Right lobe of liver (tissue), 6 donors: ENCODE measurements around the gene SBF2. TPM values are rescaled to one million over a fixed set of nuclear protein-coding genes. Genes with fewer than 3 reads are reported as not detected.

Experiments used
- ATAC-seq, 4 donors: fragments of 200-7000 bp; cut with Tn5 transposase; one replicate each; pipeline ENCODE4 v1.9.1; 2020; ENCODE audit warnings: mild to moderate bottlenecking in 4 of 4, moderate library complexity in 4 of 4
- DNase-seq, 3 donors: peaks; one replicate each; pipeline ENCODE4 v3.0.0-alpha.2; 2020
- H3K27ac ChIP-seq, 3 donors: fragments of 200-600 bp; one replicate each; pipeline ENCODE4 v1.8.0; 2022
- H3K27me3 ChIP-seq, 2 donors: fragments of 200-600 bp; one replicate each; pipeline ENCODE4 v1.8.0; 2022
- H3K36me3 ChIP-seq, 4 donors: fragments of 200-600 bp; sonication (generic) in 1 of 4; one replicate each; pipeline versions ENCODE4 v1.5.1 to v1.8.0; 2017 to 2022; ENCODE audit warnings: control low read depth in 1 of 4
- H3K4me1 ChIP-seq, 4 donors: fragments of 200-600 bp; sonication (generic) in 1 of 4; one replicate each; pipeline versions ENCODE4 v1.5.1 to v1.8.0; 2017 to 2022; ENCODE audit warnings: control low read depth in 1 of 4
- H3K4me3 ChIP-seq, 3 donors: fragments of 200-600 bp; one replicate each; pipeline ENCODE4 v1.8.0; 2022
- H3K9me3 ChIP-seq, 4 donors: fragments of 200-600 bp; sonication (generic) in 1 of 4; one replicate each; pipeline versions ENCODE4 v1.5.1 to v1.8.0; 2017 to 2022; ENCODE audit warnings: control low read depth in 1 of 4
- CTCF ChIP-seq, 4 donors: fragments of 200-600 bp in 3 of 4; fragments of 450-650 bp in 1 of 4; IDR thresholded peaks; one replicate each; pipeline versions ENCODE4 v1.5.1 to v1.8.0; 2016 to 2022; ENCODE audit warnings: antibody characterized with exemption in 4 of 4, mild to moderate bottlenecking in 2 of 4
- POLR2A ChIP-seq: fragments of 450-650 bp; IDR thresholded peaks from one replicate; pipeline ENCODE4 v1.6.1; 2017; ENCODE audit warnings: antibody characterized with exemption, mild to moderate bottlenecking
- WGBS: methylation state at CpG from one replicate; pipeline ENCODE4 v1.1.6; 2018; ENCODE audit warnings: low coverage, low lambda C conversion rate; ENCODE audit not compliant: insufficient coverage; ENCODE audit errors: missing lambda C conversion rate; 5-methylcytosine and 5-hydroxymethylcytosine counted together
- intact Hi-C, 2 donors: fragments of 100-400 bp; cut with DNase I; formaldehyde crosslinking; loops; one replicate each; pipeline versions ENCODE4 v1.11.2 to v1.14.1; 2022
- total RNA-seq, 6 experiments: library from RNA; depleted of rRNA in 2 of 6; stranded (reverse); fragments of >200 nt in 2 of 6; fragmentation: NEBNext Ultra II Directional in 3 of 6; extraction: Animal tissue kit (Norgen Biotek cat#: 25700) in 3 of 6; gene quantifications; one replicate each; pipeline versions ENCODE4 v1.1.0 to v1.2.4, GENCODE V29; 2016 to 2023
- donor health status: DM: no; HTN: yes; CAD: no.
- donor health status: DM: no; HTN: no; CAD: no.
- donor health status: DM: no; HTN: no; CAD: no.
- donor health status: DM: no; HTN: yes; CAD: no.
- donor health status: DM: no; HTN: yes; CAD: no.

SBF2 gene
- total RNA-seq, 6 experiments from 2014 or later: 13.7 to 28.4 (median 21.3) TPM

- ATAC-seq (no peak), DNase-seq (no peak)
- Histone ChIP-seq H3K4me3 (no peak overlapping the region), H3K36me3 (no peaks in the 10 kb centered on the region), H3K4me1 (no peaks in the 10 kb centered on the region), H3K27me3 (no peaks in the 10 kb centered on the region), H3K27ac (no peak overlapping the region), H3K9me3 (no peaks in the 10 kb centered on the region)
- WGBS: 91% methylated on average over 2 of the region's 3 CpGs
- intact Hi-C loops: no loop called here
- TF ChIP-seq CTCF (IDR thresholded peaks at IDR 0.05) (no peak), POLR2A (no peak)
Measured at GRCh38 chr11:9831122-9831521, 462.9 kb downstream of the SBF2 start.

- DNase-seq (no peak), ATAC-seq (no peak)
- TF ChIP-seq POLR2A (no peak), CTCF (IDR thresholded peaks at IDR 0.05) (no peak)
- Histone ChIP-seq H3K36me3 (no peaks in the 10 kb centered on the region), H3K27ac (no peak overlapping the region), H3K9me3 (no peaks in the 10 kb centered on the region), H3K4me3 (no peak overlapping the region), H3K27me3 (no peaks in the 10 kb centered on the region), H3K4me1 (no peaks in the 10 kb centered on the region)
- intact Hi-C loops: no loop called here
- WGBS: 44% methylated on average over 1 of the region's 1 CpG
Measured at GRCh38 chr11:9827708-9828107, 466.3 kb downstream of the SBF2 start.

GRCh38 chr11:9826390-9826789 lies 467.6 kb downstream of the SBF2 start:
- no peak overlapping the region for H3K4me3 ChIP-seq
- no peaks in the 10 kb centered on the region for H3K36me3 ChIP-seq
- DNase-seq (no peak), ATAC-seq (no peak)
- no peaks in the 10 kb centered on the region for H3K4me1 ChIP-seq
- TF ChIP-seq POLR2A (no peak), CTCF (IDR thresholded peaks at IDR 0.05) (no peak)
- H3K27ac ChIP-seq: no peak overlapping the region
- intact Hi-C loops: no loop called here
- H3K9me3 ChIP-seq: no peaks in the 10 kb centered on the region
- no peaks in the 10 kb centered on the region for H3K27me3 ChIP-seq
- 89% methylated on average over 1 of the region's 1 CpG for WGBS

GRCh38 chr11:9825895-9826294 lies 468.1 kb downstream of the SBF2 start:
- Histone ChIP-seq H3K27ac (no peak overlapping the region), H3K36me3 (no peaks in the 10 kb centered on the region), H3K4me3 (no peak overlapping the region), H3K9me3 (no peaks in the 10 kb centered on the region), H3K4me1 (no peaks in the 10 kb centered on the region), H3K27me3 (no peaks in the 10 kb centered on the region)
- no peak for DNase-seq
- 84% methylated on average over 1 of the region's 1 CpG for WGBS
- no peak for TF ChIP-seq POLR2A
- no peak for TF ChIP-seq CTCF (IDR thresholded peaks at IDR 0.05)
- intact Hi-C loops: no loop called here
- no peak for ATAC-seq

GRCh38 chr11:9825315-9825714 lies 468.7 kb downstream of the SBF2 start:
- Histone ChIP-seq H3K36me3 (no peaks in the 10 kb centered on the region), H3K27me3 (no peaks in the 10 kb centered on the region), H3K27ac (no peak overlapping the region), H3K4me3 (no peak overlapping the region), H3K4me1 (no peaks in the 10 kb centered on the region), H3K9me3 (no peaks in the 10 kb centered on the region)
- TF ChIP-seq POLR2A (no peak), CTCF (IDR thresholded peaks at IDR 0.05) (no peak)
- ATAC-seq (no peak), DNase-seq (no peak)
- intact Hi-C loops: no loop called here
- WGBS: 88% methylated on average over 4 of the region's 4 CpGs
